Endothelial cell of umbilical vein (primary cell): ENCODE measurements around the gene LMCD1.

Experiments
- MYC ChIP-seq: IDR thresholded peaks from one replicate; pipeline ENCODE4 v1.6.1; 2011; ENCODE audit warnings: mild to moderate bottlenecking, low read depth, low read length
- POLR2A ChIP-seq: IDR thresholded peaks from 2 replicates; pipeline ENCODE4 v1.6.1; 2012; ENCODE audit warnings: low read depth, mild to moderate bottlenecking, control low read depth, low read length
- TF ChIP-seq, protein P1 (sequence below), 2 donors: IDR thresholded peaks; 1 replicate in 1 of 2; 2 replicates in 1 of 2; pipeline ENCODE4 v1.5.1; 2011; ENCODE audit warnings: low read length in 2 of 2, mild to moderate bottlenecking in 2 of 2, moderate library complexity in 2 of 2, control low read depth in 1 of 2, inconsistent platforms in 1 of 2, low read depth in 1 of 2; ENCODE audit not compliant: insufficient read depth in 1 of 2; ENCODE audit errors: extremely low read depth in 1 of 2

DNA sequence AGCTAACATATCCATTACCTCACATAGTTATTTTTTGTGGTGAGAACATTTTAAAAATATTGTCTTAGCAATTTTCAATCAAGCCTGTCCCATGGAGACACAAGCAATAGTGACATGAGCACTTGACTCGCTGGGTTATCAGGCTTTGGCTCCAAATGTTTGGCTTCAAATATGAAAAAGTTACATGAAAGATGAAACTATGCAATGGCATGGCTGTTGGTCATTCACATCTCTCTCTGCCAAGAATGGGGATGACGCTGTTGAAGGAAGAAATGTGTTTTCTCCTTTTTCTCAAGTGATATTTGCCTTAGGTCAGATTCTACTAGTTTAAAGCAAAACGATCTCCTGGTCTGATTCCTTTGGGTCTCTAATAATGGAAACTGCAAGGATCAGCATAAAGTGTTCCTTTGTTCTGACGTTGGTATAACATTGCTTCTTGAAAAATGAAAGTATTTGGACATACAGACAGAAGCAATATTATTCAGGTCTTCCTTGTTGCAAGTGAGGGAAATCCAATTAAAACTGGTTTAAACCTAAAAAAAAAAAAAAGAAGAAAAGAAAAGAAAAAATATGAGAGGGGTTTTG, 71.8 kb downstream of the LMCD1 start:
- TF ChIP-seq, protein P1, sequence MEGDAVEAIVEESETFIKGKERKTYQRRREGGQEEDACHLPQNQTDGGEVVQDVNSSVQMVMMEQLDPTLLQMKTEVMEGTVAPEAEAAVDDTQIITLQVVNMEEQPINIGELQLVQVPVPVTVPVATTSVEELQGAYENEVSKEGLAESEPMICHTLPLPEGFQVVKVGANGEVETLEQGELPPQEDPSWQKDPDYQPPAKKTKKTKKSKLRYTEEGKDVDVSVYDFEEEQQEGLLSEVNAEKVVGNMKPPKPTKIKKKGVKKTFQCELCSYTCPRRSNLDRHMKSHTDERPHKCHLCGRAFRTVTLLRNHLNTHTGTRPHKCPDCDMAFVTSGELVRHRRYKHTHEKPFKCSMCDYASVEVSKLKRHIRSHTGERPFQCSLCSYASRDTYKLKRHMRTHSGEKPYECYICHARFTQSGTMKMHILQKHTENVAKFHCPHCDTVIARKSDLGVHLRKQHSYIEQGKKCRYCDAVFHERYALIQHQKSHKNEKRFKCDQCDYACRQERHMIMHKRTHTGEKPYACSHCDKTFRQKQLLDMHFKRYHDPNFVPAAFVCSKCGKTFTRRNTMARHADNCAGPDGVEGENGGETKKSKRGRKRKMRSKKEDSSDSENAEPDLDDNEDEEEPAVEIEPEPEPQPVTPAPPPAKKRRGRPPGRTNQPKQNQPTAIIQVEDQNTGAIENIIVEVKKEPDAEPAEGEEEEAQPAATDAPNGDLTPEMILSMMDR (IDR thresholded peaks at IDR 0.05; ENCODE audit: extremely low read depth in 1 of 2, insufficient read depth in 1 of 2, low read depth in 1 of 2, low read length in 2 of 2): no peak
- TF ChIP-seq MYC (no peak), POLR2A (no peak)
